Measurements from ENCODE around the gene PARP9. TPM values are rescaled to one million over a fixed set of nuclear protein-coding genes. Genes with fewer than 3 reads are reported as not detected.
"Not testable (repeated sequence)": the region's sequence is repeated elsewhere in the genome, so short reads cannot be mapped to it uniquely, and the experiment has no call there.

Gene PARP9
- total RNA-seq, 1 experiment from 2014 or later, result 1.1 TPM

GRCh38 chr3:122519693-122520092, 44.4 kb downstream of the PARP9 start:
- H3K36me3 ChIP-seq (replicated peaks; ENCODE audit: control insufficient read depth, insufficient read depth, low read length), result no peaks in the 10 kb centered on the region
- no peaks in the 10 kb centered on the region for H3K27me3 ChIP-seq (ENCODE audit: control insufficient read depth, insufficient read depth, low read length)
- no peak overlapping the region for H3K4me3 ChIP-seq (ENCODE audit: insufficient read depth, low read depth, low read length)
- DNase-seq, result no peak

DNA sequence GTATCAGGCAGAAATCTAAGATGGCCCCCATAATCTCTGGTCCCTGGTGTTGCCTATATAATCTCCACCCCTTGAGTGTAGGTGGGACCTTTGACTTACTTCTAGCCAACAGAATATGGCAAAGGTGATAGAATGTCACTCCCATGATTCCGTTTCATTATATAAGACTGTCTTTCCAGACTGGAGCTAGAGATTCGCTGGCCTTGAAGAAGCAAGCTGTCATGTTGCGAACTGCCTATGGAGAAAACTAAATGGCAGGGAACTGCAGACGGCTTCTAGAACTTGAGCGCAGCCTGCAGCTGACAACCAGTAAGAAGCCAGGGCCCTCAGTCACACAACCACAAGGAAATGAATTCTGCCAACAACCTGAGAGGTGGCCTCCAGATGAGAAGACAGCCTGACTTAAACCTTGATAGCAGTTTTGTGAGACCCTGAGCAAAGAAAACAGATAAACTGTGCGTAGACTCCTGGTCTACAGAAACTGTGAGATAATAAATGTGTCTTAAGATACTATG, 47.2 kb downstream of the PARP9 start:
- no peak overlapping the region for H3K4me3 ChIP-seq (ENCODE audit: insufficient read depth, low read depth, low read length)
- H3K27me3 ChIP-seq (ENCODE audit: control insufficient read depth, insufficient read depth, low read length), result no peaks in the 10 kb centered on the region
- H3K36me3 ChIP-seq (replicated peaks; ENCODE audit: control insufficient read depth, insufficient read depth, low read length), result no peaks in the 10 kb centered on the region
- DNase-seq, result no peak

- no peak for DNase-seq
- Histone ChIP-seq H3K27me3 (ENCODE audit: control insufficient read depth, insufficient read depth, low read length) (no peaks in the 10 kb centered on the region), H3K36me3 (replicated peaks; ENCODE audit: control insufficient read depth, insufficient read depth, low read length) (no peaks in the 10 kb centered on the region), H3K4me3 (ENCODE audit: insufficient read depth, low read depth, low read length) (no peak overlapping the region)
Observed at GRCh38 chr3:122515870-122516269, 48.2 kb downstream of the PARP9 start.

- no peak for DNase-seq
- Histone ChIP-seq H3K27me3 (ENCODE audit: control insufficient read depth, insufficient read depth, low read length) (no peaks in the 10 kb centered on the region), H3K36me3 (replicated peaks; ENCODE audit: control insufficient read depth, insufficient read depth, low read length) (no peaks in the 10 kb centered on the region), H3K4me3 (ENCODE audit: insufficient read depth, low read depth, low read length) (peak overlapping the region; percentile 95)
Observed at GRCh38 chr3:122515020-122515468, 49.1 kb downstream of the PARP9 start.

GRCh38 chr3:122514123-122515019, 49.7 kb downstream of the PARP9 start, which contains the start of gene KPNA1:
Gene KPNA1 (minus strand): TSS chr3:122514939. CDS start chr3:122496565, 18,374 bp downstream.
- Histone ChIP-seq H3K4me3 (ENCODE audit: insufficient read depth, low read depth, low read length) (peak within 1 kb of the TSS; percentile 95), H3K27me3 (ENCODE audit: control insufficient read depth, insufficient read depth, low read length) (no peaks in the 10 kb centered on the region), H3K36me3 (replicated peaks; ENCODE audit: control insufficient read depth, insufficient read depth, low read length) (no peaks in the 10 kb centered on the region)
- DNase-seq, result peak; percentile 93

DNA sequence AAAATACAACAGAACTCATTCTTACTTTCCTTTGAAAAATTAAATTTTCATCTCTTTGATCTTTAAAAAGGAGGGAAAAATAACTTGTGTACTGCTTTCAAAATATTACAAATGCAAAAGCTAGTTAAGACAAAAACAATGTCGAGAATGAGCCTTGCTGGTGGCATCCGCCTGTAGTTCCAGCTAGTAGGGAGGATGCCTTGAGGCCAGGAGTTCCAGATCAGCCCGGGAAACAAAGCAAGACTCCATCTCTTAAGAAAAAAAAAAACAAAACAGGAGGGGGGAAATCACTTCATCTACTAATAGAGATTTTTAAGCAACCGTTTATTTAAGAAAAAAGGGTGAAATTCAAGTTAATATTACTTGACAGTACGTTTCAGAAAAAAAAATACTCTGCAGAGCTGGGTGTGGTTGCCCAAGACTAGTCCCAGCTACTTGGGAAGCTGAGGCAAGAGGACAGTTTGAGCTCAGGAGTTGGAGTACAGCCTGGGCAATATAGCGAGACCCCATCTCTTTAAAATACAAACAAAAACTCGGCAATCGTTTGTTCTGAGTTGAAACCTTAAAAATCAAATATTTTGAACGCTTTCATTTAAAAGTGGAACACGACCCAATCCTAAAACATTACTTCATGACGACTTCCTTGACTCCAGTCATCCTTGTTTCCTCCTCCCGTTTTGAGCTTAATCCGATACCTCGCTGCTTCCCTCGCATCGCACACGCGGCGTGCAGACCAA, 50.5 kb downstream of the PARP9 start:
- H3K36me3 ChIP-seq (replicated peaks; ENCODE audit: control insufficient read depth, insufficient read depth, low read length), result no peaks in the 10 kb centered on the region
- DNase-seq, result no peak
- no peaks in the 10 kb centered on the region for H3K27me3 ChIP-seq (ENCODE audit: control insufficient read depth, insufficient read depth, low read length)
- H3K4me3 ChIP-seq (ENCODE audit: insufficient read depth, low read depth, low read length), result peak overlapping the region; percentile 95

GRCh38 chr3:122512284-122512683, 51.8 kb downstream of the PARP9 start:
- Histone ChIP-seq H3K36me3 (replicated peaks; ENCODE audit: control insufficient read depth, insufficient read depth, low read length) (no peaks in the 10 kb centered on the region), H3K4me3 (ENCODE audit: insufficient read depth, low read depth, low read length) (no peak overlapping the region), H3K27me3 (ENCODE audit: control insufficient read depth, insufficient read depth, low read length) (no peaks in the 10 kb centered on the region)
- no peak for DNase-seq

DNA sequence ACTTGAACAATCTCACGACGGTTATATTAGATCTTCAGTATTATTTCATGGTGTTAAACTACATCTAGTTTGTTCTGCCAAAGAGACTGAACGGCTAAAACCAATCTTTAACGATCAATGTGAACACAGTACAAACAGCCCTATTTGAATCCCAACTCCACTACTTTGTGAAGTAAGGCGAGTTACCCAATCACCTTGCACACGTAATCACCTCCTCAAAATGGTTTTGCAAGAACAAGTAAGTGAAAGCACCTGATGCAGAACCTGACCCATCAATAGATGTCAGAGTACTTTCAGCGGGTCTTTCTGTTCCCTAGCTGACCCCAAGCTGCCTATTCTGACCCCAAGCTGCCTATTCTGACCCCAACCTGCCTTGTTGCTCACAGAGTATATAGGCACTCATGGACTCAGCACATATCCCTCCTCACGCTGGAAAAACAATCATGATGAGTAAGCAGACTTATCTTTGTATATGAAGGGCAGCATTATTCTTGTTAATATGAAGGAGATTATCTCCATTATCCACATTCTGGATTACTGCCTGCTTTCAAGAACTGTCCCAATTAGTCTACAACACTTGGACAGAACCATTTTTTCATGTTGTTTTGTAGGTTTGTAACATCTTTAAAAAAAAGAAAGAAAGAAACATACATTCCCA, 53.1 kb downstream of the PARP9 start:
- H3K36me3 ChIP-seq (replicated peaks; ENCODE audit: control insufficient read depth, insufficient read depth, low read length), result no peaks in the 10 kb centered on the region
- H3K27me3 ChIP-seq (ENCODE audit: control insufficient read depth, insufficient read depth, low read length), result no peaks in the 10 kb centered on the region
- no peak overlapping the region for H3K4me3 ChIP-seq (ENCODE audit: insufficient read depth, low read depth, low read length)
- no peak for DNase-seq

- not testable (repeated sequence) for H3K36me3 ChIP-seq (replicated peaks; ENCODE audit: control insufficient read depth, insufficient read depth, low read length); H3K4me3 ChIP-seq (ENCODE audit: insufficient read depth, low read depth, low read length); DNase-seq; H3K27me3 ChIP-seq (ENCODE audit: control insufficient read depth, insufficient read depth, low read length)
Observed at GRCh38 chr3:122508944-122509343, 55.2 kb downstream of the PARP9 start.

GRCh38 chr3:122508135-122508914, 55.8 kb downstream of the PARP9 start:
- no peak for DNase-seq
- H3K36me3 ChIP-seq (replicated peaks; ENCODE audit: control insufficient read depth, insufficient read depth, low read length), result no peaks in the 10 kb centered on the region

GRCh38 chr3:122506450-122506849, 57.6 kb downstream of the PARP9 start:
- H3K36me3 ChIP-seq (replicated peaks; ENCODE audit: control insufficient read depth, insufficient read depth, low read length), result no peaks in the 10 kb centered on the region
- DNase-seq, result no peak
- H3K27me3 ChIP-seq (ENCODE audit: control insufficient read depth, insufficient read depth, low read length), result no peaks in the 10 kb centered on the region
- H3K4me3 ChIP-seq (ENCODE audit: insufficient read depth, low read depth, low read length), result no peak overlapping the region

More at GRCh38 chr3:122508135-122508914, 55.8 kb downstream of the PARP9 start:
- no peaks in the 10 kb centered on the region for H3K27me3 ChIP-seq (ENCODE audit: control insufficient read depth, insufficient read depth, low read length)
- H3K4me3 ChIP-seq (ENCODE audit: insufficient read depth, low read depth, low read length), result no peak overlapping the region

GRCh38 chr3:122505676-122506075, 58.4 kb downstream of the PARP9 start:
- H3K4me3 ChIP-seq (ENCODE audit: insufficient read depth, low read depth, low read length), result no peak overlapping the region
- no peak for DNase-seq
- H3K27me3 ChIP-seq (ENCODE audit: control insufficient read depth, insufficient read depth, low read length), result no peaks in the 10 kb centered on the region
- no peaks in the 10 kb centered on the region for H3K36me3 ChIP-seq (replicated peaks; ENCODE audit: control insufficient read depth, insufficient read depth, low read length)

DNA sequence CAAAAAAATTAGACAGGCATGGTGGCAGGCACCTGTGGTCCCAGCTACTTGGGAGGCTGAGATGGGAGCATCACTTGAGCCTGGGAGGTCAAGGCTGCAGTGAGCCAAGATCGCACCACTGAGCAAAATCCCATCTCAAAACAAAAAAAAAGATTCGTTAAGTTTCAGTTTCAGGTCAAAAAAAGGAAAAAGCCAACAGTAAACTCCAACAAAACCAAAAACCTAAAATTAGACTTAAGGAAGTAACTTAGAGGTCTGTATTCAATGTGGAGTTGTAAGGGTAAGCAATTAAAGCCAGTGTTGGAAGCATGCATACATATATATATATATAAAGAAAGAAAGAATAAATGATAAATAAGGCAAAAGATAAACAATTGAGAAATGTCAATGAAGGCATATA, 61.2 kb downstream of the PARP9 start:
- Histone ChIP-seq H3K27me3 (ENCODE audit: control insufficient read depth, insufficient read depth, low read length) (no peaks in the 10 kb centered on the region), H3K36me3 (replicated peaks; ENCODE audit: control insufficient read depth, insufficient read depth, low read length) (no peaks in the 10 kb centered on the region), H3K4me3 (ENCODE audit: insufficient read depth, low read depth, low read length) (no peak overlapping the region)
- no peak for DNase-seq

DNA sequence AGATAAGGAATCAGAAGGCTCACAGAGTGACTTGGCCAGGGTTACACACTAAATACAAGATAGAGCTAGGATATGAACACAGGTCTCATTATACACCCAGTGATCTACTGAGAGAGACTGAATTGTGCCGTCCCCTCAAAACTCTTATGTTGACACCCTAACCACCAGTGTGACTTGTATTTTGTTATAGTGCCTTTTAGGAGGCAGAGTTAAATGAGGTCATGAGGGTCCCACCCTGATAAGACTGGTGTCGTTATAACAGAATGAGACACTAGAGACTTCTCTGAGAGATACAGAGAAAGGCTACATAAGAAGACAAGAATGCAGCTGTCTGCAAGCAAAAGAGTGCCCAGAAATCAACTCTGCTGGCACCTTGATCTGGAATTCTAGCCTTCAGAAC, 62.0 kb downstream of the PARP9 start:
- Histone ChIP-seq H3K4me3 (ENCODE audit: insufficient read depth, low read depth, low read length) (no peak overlapping the region), H3K36me3 (replicated peaks; ENCODE audit: control insufficient read depth, insufficient read depth, low read length) (no peaks in the 10 kb centered on the region), H3K27me3 (ENCODE audit: control insufficient read depth, insufficient read depth, low read length) (no peaks in the 10 kb centered on the region)
- DNase-seq, result no peak
